Measurements from ENCODE around the gene NFATC1. TPM values are rescaled to one million over a fixed set of nuclear protein-coding genes. Genes with fewer than 3 reads are reported as not detected.

NFATC1 gene
- total RNA-seq, 1 donor from 2014 or later, result 103 TPM

DNA sequence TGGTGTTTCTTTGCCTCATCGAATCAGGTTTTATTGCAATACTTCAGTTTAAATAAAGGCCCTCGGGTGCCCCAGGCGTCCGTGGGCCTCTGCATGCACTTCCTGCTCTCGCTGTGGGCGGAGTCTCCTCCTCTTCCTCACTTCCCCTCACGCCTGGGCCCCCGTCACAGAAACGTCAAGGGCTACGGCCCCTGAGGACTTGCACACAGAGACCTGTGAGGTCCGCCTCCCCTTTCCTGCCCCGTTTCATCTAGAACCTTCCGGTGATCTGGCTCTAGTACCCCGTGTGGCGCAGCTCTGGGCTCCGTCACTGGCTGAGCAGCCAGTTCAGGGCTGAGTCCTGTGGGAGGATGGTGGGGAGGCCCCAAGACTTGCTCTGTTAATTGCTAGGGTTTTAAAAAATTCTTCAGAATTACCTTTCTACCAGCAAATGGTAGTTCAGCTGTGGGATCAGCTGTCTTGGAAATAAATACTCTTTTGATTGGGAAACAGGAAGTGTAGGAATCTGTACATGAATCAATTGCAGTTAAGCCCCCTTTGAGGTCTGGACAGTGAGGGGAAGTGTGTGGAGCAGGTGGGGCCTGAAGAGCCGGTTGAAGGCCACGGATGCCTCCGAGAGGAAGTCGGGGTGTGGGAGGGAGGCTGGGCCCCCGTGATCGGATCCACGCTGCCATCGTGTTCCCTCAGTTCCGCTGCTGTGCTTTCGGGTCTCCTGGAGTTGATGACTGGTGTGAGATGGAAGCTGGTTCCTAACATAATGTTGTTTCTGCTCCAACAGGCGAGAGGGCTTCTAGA is 10.2 kb downstream of the NFATC1 start:
- Mint-ChIP-seq H3K36me3 (ENCODE audit: low read depth) (peaks cover 30% of the 10 kb centered on the region), H3K9me3 (no peaks in the 10 kb centered on the region), H3K4me1 (ENCODE audit: low read depth) (peaks cover 57% of the 10 kb centered on the region), H3K27ac (peak overlapping the region; percentile 97), H3K4me3 (peak overlapping the region; percentile 84), H3K27me3 (ENCODE audit: insufficient read depth) (no peaks in the 10 kb centered on the region)
- intact Hi-C loops (cut with micrococcal nuclease), result loop anchor here (1.0 to 5.0 kb wide), 3 partner anchors 11 to 581 kb away; partner anchors contain the start of genes NFATC1 and TXNL4A
- DNase-seq (ENCODE audit: low spot score), result peak; percentile 84

GRCh38 chr18:79406708-79407107 is 11.0 kb downstream of the NFATC1 start:
- intact Hi-C loops (cut with micrococcal nuclease), result loop anchor here (1.0 to 5.0 kb wide), 2 partner anchors 11 to 581 kb away; partner anchors contain the start of genes NFATC1 and TXNL4A
- H3K27ac Mint-ChIP-seq, result peak overlapping the region; percentile 63
- DNase-seq (ENCODE audit: low spot score), result no peak
- no peaks in the 10 kb centered on the region for H3K27me3 Mint-ChIP-seq (ENCODE audit: insufficient read depth)
- peak overlapping the region; percentile 84 for H3K4me3 Mint-ChIP-seq
- H3K9me3 Mint-ChIP-seq, result no peaks in the 10 kb centered on the region
- peaks cover 26% of the 10 kb centered on the region for H3K36me3 Mint-ChIP-seq (ENCODE audit: low read depth)
- H3K4me1 Mint-ChIP-seq (ENCODE audit: low read depth), result peaks cover 52% of the 10 kb centered on the region

- H3K9me3 Mint-ChIP-seq, result no peaks in the 10 kb centered on the region
- H3K27ac Mint-ChIP-seq, result no peak overlapping the region
- peaks cover 28% of the 10 kb centered on the region for H3K4me1 Mint-ChIP-seq (ENCODE audit: low read depth)
- H3K36me3 Mint-ChIP-seq (ENCODE audit: low read depth), result peaks cover 33% of the 10 kb centered on the region
- no peak for DNase-seq (ENCODE audit: low spot score)
- no peaks in the 10 kb centered on the region for H3K27me3 Mint-ChIP-seq (ENCODE audit: insufficient read depth)
- no peak overlapping the region for H3K4me3 Mint-ChIP-seq
- intact Hi-C loops (cut with micrococcal nuclease), result loop anchor here (5.0 kb wide), 1 partner anchor 578 kb away; the partner anchor contains the start of gene TXNL4A
These were observed 13.6 kb downstream of the NFATC1 start for GRCh38 chr18:79409313-79409712.

GRCh38 chr18:79410171-79410641 is 14.5 kb downstream of the NFATC1 start:
- no peaks in the 10 kb centered on the region for H3K27me3 Mint-ChIP-seq (ENCODE audit: insufficient read depth)
- H3K4me1 Mint-ChIP-seq (ENCODE audit: low read depth), result peaks cover 19% of the 10 kb centered on the region
- intact Hi-C loops (cut with micrococcal nuclease), result no loop called here
- H3K4me3 Mint-ChIP-seq, result no peak overlapping the region
- DNase-seq (ENCODE audit: low spot score), result no peak
- H3K27ac Mint-ChIP-seq, result no peak overlapping the region
- H3K36me3 Mint-ChIP-seq (ENCODE audit: low read depth), result peaks cover 40% of the 10 kb centered on the region
- H3K9me3 Mint-ChIP-seq, result no peaks in the 10 kb centered on the region

DNA sequence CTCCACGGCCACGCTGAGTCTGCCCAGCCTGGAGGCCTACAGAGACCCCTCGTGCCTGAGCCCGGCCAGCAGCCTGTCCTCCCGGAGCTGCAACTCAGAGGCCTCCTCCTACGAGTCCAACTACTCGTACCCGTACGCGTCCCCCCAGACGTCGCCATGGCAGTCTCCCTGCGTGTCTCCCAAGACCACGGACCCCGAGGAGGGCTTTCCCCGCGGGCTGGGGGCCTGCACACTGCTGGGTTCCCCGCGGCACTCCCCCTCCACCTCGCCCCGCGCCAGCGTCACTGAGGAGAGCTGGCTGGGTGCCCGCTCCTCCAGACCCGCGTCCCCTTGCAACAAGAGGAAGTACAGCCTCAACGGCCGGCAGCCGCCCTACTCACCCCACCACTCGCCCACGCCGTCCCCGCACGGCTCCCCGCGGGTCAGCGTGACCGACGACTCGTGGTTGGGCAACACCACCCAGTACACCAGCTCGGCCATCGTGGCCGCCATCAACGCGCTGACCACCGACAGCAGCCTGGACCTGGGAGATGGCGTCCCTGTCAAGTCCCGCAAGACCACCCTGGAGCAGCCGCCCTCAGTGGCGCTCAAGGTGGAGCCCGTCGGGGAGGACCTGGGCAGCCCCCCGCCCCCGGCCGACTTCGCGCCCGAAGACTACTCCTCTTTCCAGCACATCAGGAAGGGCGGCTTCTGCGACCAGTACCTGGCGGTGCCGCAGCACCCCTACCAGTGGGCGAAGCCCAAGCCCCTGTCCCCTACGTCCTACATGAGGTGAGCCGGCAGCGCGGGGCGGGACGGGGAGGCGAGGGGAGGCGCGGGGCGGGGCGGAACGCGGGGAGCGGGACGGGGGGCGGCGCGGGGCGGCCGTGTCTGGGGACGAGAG is 15.2 kb downstream of the NFATC1 start:
- DNase-seq (ENCODE audit: low spot score), result no peak
- H3K4me1 Mint-ChIP-seq (ENCODE audit: low read depth), result peaks cover 12% of the 10 kb centered on the region
- no peak overlapping the region for H3K27ac Mint-ChIP-seq
- intact Hi-C loops (cut with micrococcal nuclease), result no loop called here
- peaks cover 36% of the 10 kb centered on the region for H3K36me3 Mint-ChIP-seq (ENCODE audit: low read depth)
- H3K27me3 Mint-ChIP-seq (ENCODE audit: insufficient read depth), result no peaks in the 10 kb centered on the region
- H3K4me3 Mint-ChIP-seq, result no peak overlapping the region
- H3K9me3 Mint-ChIP-seq, result no peaks in the 10 kb centered on the region

DNA sequence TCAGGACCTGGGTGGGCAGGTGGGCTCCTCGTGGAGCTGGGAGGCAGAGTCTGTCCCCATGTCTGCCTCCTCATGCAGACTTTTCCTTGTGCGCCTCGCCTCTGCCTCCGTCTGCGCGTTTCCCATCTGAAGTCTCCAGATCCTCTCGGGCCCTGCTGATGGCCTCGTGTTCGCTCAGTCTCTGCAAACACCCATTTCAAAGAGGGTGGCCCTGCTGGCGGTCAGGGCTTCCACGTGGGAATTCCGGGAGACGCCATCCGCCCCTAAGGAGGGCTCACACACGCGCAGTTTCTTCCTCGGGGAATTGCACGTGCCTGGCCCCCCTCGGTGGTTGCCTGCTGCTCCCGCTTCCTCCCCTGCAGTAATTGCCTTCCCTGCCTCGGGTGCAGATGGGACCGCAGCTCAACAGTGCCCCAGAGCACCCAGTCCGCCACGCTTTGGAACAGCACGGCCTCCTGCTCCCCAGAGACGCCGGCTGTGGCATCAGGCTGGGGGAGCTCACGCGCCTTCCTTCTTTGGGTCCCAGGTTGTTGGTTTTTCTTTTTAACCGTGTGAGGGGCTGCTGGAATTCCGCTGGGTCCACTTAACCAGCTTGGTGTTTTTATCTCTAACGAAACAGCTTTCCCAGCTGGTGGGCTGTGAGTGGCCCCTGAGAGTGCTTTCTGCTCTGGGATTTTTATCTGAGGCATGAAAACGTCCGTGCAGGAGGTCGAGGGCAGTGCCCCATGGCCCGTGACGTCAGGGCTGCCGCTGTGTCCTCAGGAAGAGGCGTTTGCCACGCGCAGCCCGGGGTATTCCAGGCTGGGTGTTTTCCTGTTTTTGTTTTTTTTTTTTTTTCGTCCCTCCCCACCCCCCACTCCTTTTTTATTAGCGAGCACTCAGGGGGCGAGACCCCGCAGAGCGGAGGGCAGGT is 16.1 kb downstream of the NFATC1 start:
- no peak overlapping the region for H3K27ac Mint-ChIP-seq
- H3K9me3 Mint-ChIP-seq, result no peaks in the 10 kb centered on the region
- no peak for DNase-seq (ENCODE audit: low spot score)
- no peaks in the 10 kb centered on the region for H3K27me3 Mint-ChIP-seq (ENCODE audit: insufficient read depth)
- H3K4me1 Mint-ChIP-seq (ENCODE audit: low read depth), result peaks cover 5% of the 10 kb centered on the region
- H3K36me3 Mint-ChIP-seq (ENCODE audit: low read depth), result peaks cover 32% of the 10 kb centered on the region
- intact Hi-C loops (cut with micrococcal nuclease), result no loop called here
- no peak overlapping the region for H3K4me3 Mint-ChIP-seq

DNA sequence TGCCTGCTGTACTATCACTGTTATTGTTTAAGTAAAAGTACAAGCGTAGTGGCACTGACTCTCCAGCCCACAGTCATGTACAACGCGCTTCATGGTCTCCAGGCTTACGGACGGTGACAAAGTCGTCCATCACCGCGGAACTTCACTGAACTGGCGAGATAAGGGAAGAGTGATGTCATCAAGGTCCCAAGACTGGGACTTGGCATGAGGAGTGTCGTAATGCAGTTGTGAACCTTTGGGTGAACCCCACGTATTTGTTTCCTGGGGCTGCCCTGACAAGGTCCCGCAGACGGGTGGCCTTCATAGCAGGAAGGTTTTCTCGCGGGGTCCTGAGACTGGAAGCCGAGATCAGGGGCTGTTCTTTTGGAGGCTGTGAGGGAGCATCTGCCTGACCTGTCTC is 17.3 kb downstream of the NFATC1 start:
- intact Hi-C loops (cut with micrococcal nuclease), result no loop called here
- peaks cover 29% of the 10 kb centered on the region for H3K36me3 Mint-ChIP-seq (ENCODE audit: low read depth)
- H3K27ac Mint-ChIP-seq, result no peak overlapping the region
- H3K27me3 Mint-ChIP-seq (ENCODE audit: insufficient read depth), result no peaks in the 10 kb centered on the region
- no peak overlapping the region for H3K4me3 Mint-ChIP-seq
- DNase-seq (ENCODE audit: low spot score), result no peak
- no peaks in the 10 kb centered on the region for H3K9me3 Mint-ChIP-seq
- peaks cover under 1% of the 10 kb centered on the region for H3K4me1 Mint-ChIP-seq (ENCODE audit: low read depth)

GRCh38 chr18:79413426-79413825 is 17.7 kb downstream of the NFATC1 start:
- Mint-ChIP-seq H3K4me1 (ENCODE audit: low read depth) (no peaks in the 10 kb centered on the region), H3K9me3 (no peaks in the 10 kb centered on the region), H3K36me3 (ENCODE audit: low read depth) (peaks cover 29% of the 10 kb centered on the region), H3K27me3 (ENCODE audit: insufficient read depth) (no peaks in the 10 kb centered on the region), H3K4me3 (no peak overlapping the region), H3K27ac (no peak overlapping the region)
- DNase-seq (ENCODE audit: low spot score), result no peak
- intact Hi-C loops (cut with micrococcal nuclease), result no loop called here

- Mint-ChIP-seq H3K27ac (no peak overlapping the region), H3K4me1 (ENCODE audit: low read depth) (no peaks in the 10 kb centered on the region), H3K9me3 (no peaks in the 10 kb centered on the region), H3K4me3 (no peak overlapping the region), H3K36me3 (ENCODE audit: low read depth) (peaks cover 31% of the 10 kb centered on the region), H3K27me3 (ENCODE audit: insufficient read depth) (no peaks in the 10 kb centered on the region)
- DNase-seq (ENCODE audit: low spot score), result no peak
- intact Hi-C loops (cut with micrococcal nuclease), result no loop called here
These were observed 18.2 kb downstream of the NFATC1 start for GRCh38 chr18:79413901-79414300.

- no peak overlapping the region for H3K4me3 Mint-ChIP-seq
- H3K27me3 Mint-ChIP-seq (ENCODE audit: insufficient read depth), result no peaks in the 10 kb centered on the region
- no peak overlapping the region for H3K27ac Mint-ChIP-seq
- H3K9me3 Mint-ChIP-seq, result no peaks in the 10 kb centered on the region
- H3K36me3 Mint-ChIP-seq (ENCODE audit: low read depth), result peaks cover 44% of the 10 kb centered on the region
- peaks cover 11% of the 10 kb centered on the region for H3K4me1 Mint-ChIP-seq (ENCODE audit: low read depth)
- intact Hi-C loops (cut with micrococcal nuclease), result no loop called here
- no peak for DNase-seq (ENCODE audit: low spot score)
These were observed 20.4 kb downstream of the NFATC1 start for GRCh38 chr18:79416022-79416676.

DNA sequence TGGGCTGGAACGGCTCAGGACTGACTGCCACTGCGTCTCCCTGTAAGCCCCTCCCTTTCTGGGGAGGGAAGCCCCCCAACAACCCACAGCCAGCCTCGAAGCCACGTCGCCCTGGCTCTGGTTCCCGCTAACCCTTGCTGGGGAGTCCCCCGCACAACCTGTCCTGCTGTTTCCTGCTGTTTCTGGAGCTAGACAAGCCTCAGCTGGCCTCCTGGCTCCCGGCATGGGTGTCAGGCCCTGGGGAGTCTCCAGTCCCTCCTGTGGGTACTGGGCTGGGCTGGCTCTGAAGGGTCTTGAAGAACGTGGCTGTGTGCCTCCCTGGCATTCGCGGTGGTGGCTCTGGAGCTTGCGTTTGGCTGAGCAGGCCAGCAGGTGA is 20.9 kb downstream of the NFATC1 start:
- H3K4me1 Mint-ChIP-seq (ENCODE audit: low read depth), result peaks cover 11% of the 10 kb centered on the region
- intact Hi-C loops (cut with micrococcal nuclease), result no loop called here
- no peak for DNase-seq (ENCODE audit: low spot score)
- H3K27me3 Mint-ChIP-seq (ENCODE audit: insufficient read depth), result no peaks in the 10 kb centered on the region
- no peaks in the 10 kb centered on the region for H3K9me3 Mint-ChIP-seq
- H3K36me3 Mint-ChIP-seq (ENCODE audit: low read depth), result peaks cover 44% of the 10 kb centered on the region
- no peak overlapping the region for H3K4me3 Mint-ChIP-seq
- H3K27ac Mint-ChIP-seq, result peak overlapping the region; percentile 18

GRCh38 chr18:79418236-79418635 is 22.5 kb downstream of the NFATC1 start:
- no peak overlapping the region for H3K27ac Mint-ChIP-seq
- intact Hi-C loops (cut with micrococcal nuclease), result no loop called here
- H3K4me3 Mint-ChIP-seq, result no peak overlapping the region
- H3K36me3 Mint-ChIP-seq (ENCODE audit: low read depth), result peaks cover 40% of the 10 kb centered on the region
- no peak for DNase-seq (ENCODE audit: low spot score)
- H3K4me1 Mint-ChIP-seq (ENCODE audit: low read depth), result peaks cover 11% of the 10 kb centered on the region
- no peaks in the 10 kb centered on the region for H3K27me3 Mint-ChIP-seq (ENCODE audit: insufficient read depth)
- H3K9me3 Mint-ChIP-seq, result no peaks in the 10 kb centered on the region

Measured in activated T-helper 1 cell treated with anti-CD3 and anti-CD28 coated beads, Interleukin-12 subunit alpha, Interleukin-12 subunit beta, Interleukin-2, Interleukin-4 antibody, amounts not matched to agents 30 ng/mL and 10 ng/mL and 1 ng/mL, durations not matched to agents 14 hours and 24 hours and 36 hours (primary cell).